ENCODE measurements around the gene CTXN2.
A peak's percentile ranks its signal among the peaks of the same experiment; 100 is the strongest.

The CTXN2 gene

GRCh38 chr15:48225771-48226170, 34.3 kb downstream of the CTXN2 start:
- DNase-seq: no peak

- DNase-seq: no peak
Measured at GRCh38 chr15:48230498-48230897, 39.0 kb downstream of the CTXN2 start.

- DNase-seq: no peak
Measured at GRCh38 chr15:48233246-48233645, 41.8 kb downstream of the CTXN2 start.

- no peak for DNase-seq
Measured at GRCh38 chr15:48239334-48239733, 47.9 kb downstream of the CTXN2 start.

- DNase-seq: no peak
Measured at GRCh38 chr15:48242015-48242414, 50.5 kb downstream of the CTXN2 start.

- no peak for DNase-seq
Measured at GRCh38 chr15:48242535-48242934, 51.1 kb downstream of the CTXN2 start.

- DNase-seq: no peak
Measured at GRCh38 chr15:48244921-48245320, 53.5 kb downstream of the CTXN2 start.

- no peak for DNase-seq
Measured at GRCh38 chr15:48248414-48248813, 56.9 kb downstream of the CTXN2 start.

GRCh38 chr15:48250640-48251076, 59.2 kb downstream of the CTXN2 start:
- peak in 1 of 2 donors; percentile 7 for DNase-seq

GRCh38 chr15:48253172-48253571, 61.7 kb downstream of the CTXN2 start:
- DNase-seq: no peak

Data from stimulated activated CD4-positive, alpha-beta T cell treated with anti-CD3 and anti-CD28 coated beads, Interleukin-2, amount 100 ng/mL, for 24 hours (primary cell).